GM23338 (cell line): Measurements from ENCODE around the gene MAP3K15. TPM values are rescaled to one million over a fixed set of nuclear protein-coding genes. Genes with fewer than 3 reads are reported as not detected.

Source experiments
- ATAC-seq: fragments of 200-7000 bp; cut with Tn5 transposase; 3 replicates; pipeline ENCODE4 v1.9.1; 2020
- DNase-seq: peaks from one replicate; pipeline ENCODE4 v3.0.0-alpha.2; 2015; ENCODE audit warnings: low spot score
- H2AFZ ChIP-seq: fragments of 200-600 bp; sonication (generic); 2 replicates; pipeline ENCODE4 v1.8.0; 2016; ENCODE audit warnings: antibody characterized with exemption, mild to moderate bottlenecking, moderate library complexity
- H3F3A ChIP-seq: fragments of 200-600 bp; sonication (generic); replicated peaks from 2 replicates; pipeline ENCODE4 v1.8.0; 2017; ENCODE audit warnings: antibody characterized with exemption, mixed run types, low read depth
- H3K27ac ChIP-seq: fragments of 200-600 bp; sonication (generic); 2 replicates; pipeline ENCODE4 v1.6.1; 2016; ENCODE audit warnings: low read depth
- H3K27me3 ChIP-seq: fragments of 200-600 bp; sonication (generic); 2 replicates; pipeline ENCODE4 v1.8.0; 2016; ENCODE audit warnings: mild to moderate bottlenecking, mixed run types, moderate library complexity; ENCODE audit not compliant: insufficient read depth
- H3K36me3 ChIP-seq: fragments of 200-600 bp; sonication (generic); 2 replicates; pipeline ENCODE4 v1.8.0; 2016; ENCODE audit warnings: mild to moderate bottlenecking; ENCODE audit not compliant: insufficient read depth
- H3K4me1 ChIP-seq: fragments of 200-600 bp; sonication (generic); 2 replicates; pipeline ENCODE4 v1.8.0; 2016; ENCODE audit warnings: mild to moderate bottlenecking, moderate library complexity; ENCODE audit not compliant: insufficient read depth
- H3K4me2 ChIP-seq: fragments of 200-600 bp; sonication (generic); 2 replicates; pipeline ENCODE4 v1.7.1; 2017; ENCODE audit warnings: mixed run types
- H3K4me3 ChIP-seq: fragments of 200-600 bp; sonication (generic); 2 replicates; pipeline ENCODE4 v1.6.1; 2016; ENCODE audit warnings: mixed run types
- H3K79me2 ChIP-seq: fragments of 200-600 bp; sonication (generic); replicated peaks from 2 replicates; pipeline ENCODE4 v1.8.0; 2017; ENCODE audit warnings: mild to moderate bottlenecking; ENCODE audit not compliant: insufficient read depth
- H3K9me2 ChIP-seq: fragments of 200-600 bp; sonication (generic); 2 replicates; pipeline ENCODE4 v1.8.0; 2017; ENCODE audit not compliant: insufficient read depth
- H4K20me1 ChIP-seq: fragments of 200-600 bp; sonication (generic); replicated peaks from 2 replicates; pipeline ENCODE4 v1.8.0; 2017; ENCODE audit warnings: mild to moderate bottlenecking; ENCODE audit not compliant: insufficient read depth
- H3K27ac Mint-ChIP-seq: 2 replicates; pipeline ENCODE4 v1.8.0; 2020; ENCODE audit warnings: inconsistent platforms, mild to moderate bottlenecking, moderate library complexity, mixed read lengths
- H3K27me3 Mint-ChIP-seq: 3 replicates; pipeline ENCODE4 v1.8.0; 2022; ENCODE audit warnings: low read depth, mild to moderate bottlenecking, moderate library complexity, mixed read lengths, inconsistent platforms; ENCODE audit not compliant: insufficient read depth, poor library complexity
- H3K36me3 Mint-ChIP-seq: 3 replicates; pipeline ENCODE4 v1.8.0; 2021; ENCODE audit warnings: low read depth, mild to moderate bottlenecking, inconsistent platforms, moderate library complexity, mixed read lengths
- H3K4me1 Mint-ChIP-seq: 3 replicates; pipeline ENCODE4 v1.8.0; 2020; ENCODE audit warnings: mild to moderate bottlenecking, inconsistent platforms, mixed read lengths
- H3K4me3 Mint-ChIP-seq: 3 replicates; pipeline ENCODE4 v1.8.0; 2021; ENCODE audit warnings: moderate library complexity, mild to moderate bottlenecking, inconsistent platforms, mixed read lengths
- H3K9me3 Mint-ChIP-seq: 3 replicates; pipeline ENCODE4 v1.8.0; 2020; ENCODE audit warnings: moderate library complexity, mild to moderate bottlenecking, inconsistent platforms, mixed read lengths
- CTCF ChIP-seq, 2 experiments: fragments of 200-600 bp in 1 of 2; sonication (generic) in 1 of 2; conservative IDR thresholded peaks; 2 replicates each; pipeline versions ENCODE4 v1.5.1 to v1.6.1; 2016 to 2017; ENCODE audit warnings: antibody characterized with exemption in 2 of 2, low read depth in 2 of 2, mild to moderate bottlenecking in 2 of 2, moderate library complexity in 1 of 2
- ETS1 ChIP-seq: IDR thresholded peaks from 2 replicates; pipeline ENCODE4 v1.6.1; 2016; ENCODE audit warnings: antibody characterized with exemption
- JUNB ChIP-seq: IDR thresholded peaks from one replicate; pipeline ENCODE4 v1.6.1; 2016; ENCODE audit warnings: antibody characterized with exemption; ENCODE audit not compliant: unreplicated experiment
- NANOG ChIP-seq: IDR thresholded peaks from 2 replicates; pipeline ENCODE4 v1.6.1; 2016; ENCODE audit warnings: antibody characterized with exemption, borderline replicate concordance
- POLR2AphosphoS5 ChIP-seq: IDR thresholded peaks from 2 replicates; pipeline ENCODE4 v1.6.1; 2016; ENCODE audit warnings: antibody characterized with exemption, low read depth
- REST ChIP-seq: IDR thresholded peaks from one replicate; pipeline ENCODE4 v1.6.1; 2018; ENCODE audit warnings: antibody characterized with exemption; ENCODE audit not compliant: unreplicated experiment
- STAT1 ChIP-seq: IDR thresholded peaks from one replicate; pipeline ENCODE4 v1.6.1; 2016; ENCODE audit warnings: antibody characterized with exemption; ENCODE audit not compliant: unreplicated experiment
- ZNF331 ChIP-seq: fragments of 250-450 bp; sonication (Bioruptor Pico); IDR thresholded peaks from 2 replicates; pipeline ENCODE4 v1.5.0; 2020; ENCODE audit warnings: low read depth, mild to moderate bottlenecking, moderate library complexity
- polyA plus RNA-seq: library from polyadenylated mRNA; unstranded; fragments of >200 nt; fragmentation: Nextera tagmentation; extraction: Ambion mirVana; gene quantifications from 2 replicates; pipeline ENCODE4 v1.2.1, GENCODE V29; 2016
- total RNA-seq: library from RNA; depleted of rRNA; stranded (reverse); fragments of >200 nt; shearing (Covaris generic); gene quantifications from 2 replicates; pipeline ENCODE4 v1.2.3, GENCODE V29; 2014

The MAP3K15 gene
- total and polyA plus RNA-seq, 2 experiments from 2014 or later, result 0.40 to 3.1 TPM

- H4K20me1 ChIP-seq, result no peaks in the 10 kb centered on the region
- DNase-seq, result no peak
- no peak overlapping the region for H3K4me3 Mint-ChIP-seq
- no peaks in the 10 kb centered on the region for H3K27me3 ChIP-seq
- no peaks in the 10 kb centered on the region for H3K4me1 ChIP-seq
- H3K79me2 ChIP-seq, result no peaks in the 10 kb centered on the region
- no peaks in the 10 kb centered on the region for H3K36me3 ChIP-seq
- no peak for ATAC-seq
- H3K4me3 ChIP-seq, result no peak overlapping the region
- no peaks in the 10 kb centered on the region for H3K9me2 ChIP-seq
- no peak overlapping the region for H3K27ac Mint-ChIP-seq
- no peaks in the 10 kb centered on the region; the same call in 2 of the 3 replicates for H3K36me3 Mint-ChIP-seq
- no peak overlapping the region for H3K4me2 ChIP-seq
- no peak overlapping the region for H3K27ac ChIP-seq
- TF ChIP-seq ZNF331 (CRISPR knock-in tag) (no peak), ETS1 (no peak), STAT1 (no peak), REST (no peak), POLR2AphosphoS5 (no peak), CTCF (conservative IDR thresholded peaks at IDR 0.05; ENCODE audit: low read depth in 2 of 2) (no peak), NANOG (no peak), JUNB (no peak)
- no peaks in the 10 kb centered on the region for H3F3A ChIP-seq
- H3K9me3 Mint-ChIP-seq, result no peaks in the 10 kb centered on the region
- no peak overlapping the region for H2AFZ ChIP-seq
- no peaks in the 10 kb centered on the region for H3K27me3 Mint-ChIP-seq
- no peaks in the 10 kb centered on the region; the same call in 2 of the 3 replicates for H3K4me1 Mint-ChIP-seq
Measured at GRCh38 chrX:19388064-19388679, 127.1 kb downstream of the MAP3K15 start.

- no peaks in the 10 kb centered on the region for H3K36me3 ChIP-seq
- Mint-ChIP-seq H3K4me3 (no peak overlapping the region), H3K27ac (no peak overlapping the region), H3K27me3 (peaks cover 2% of the 10 kb centered on the region), H3K36me3 (no peaks in the 10 kb centered on the region; the same call in 2 of the 3 replicates), H3K4me1 (no peaks in the 10 kb centered on the region; the same call in 2 of the 3 replicates), H3K9me3 (no peaks in the 10 kb centered on the region)
- no peaks in the 10 kb centered on the region for H3K9me2 ChIP-seq
- H3K4me1 ChIP-seq, result no peaks in the 10 kb centered on the region
- DNase-seq, result no peak
- no peaks in the 10 kb centered on the region for H3K79me2 ChIP-seq
- TF ChIP-seq REST, result no peak
- no peak for TF ChIP-seq STAT1
- TF ChIP-seq CTCF (conservative IDR thresholded peaks at IDR 0.05; ENCODE audit: low read depth in 2 of 2), result no peak
- no peak overlapping the region for H3K4me2 ChIP-seq
- no peak for ATAC-seq
- no peaks in the 10 kb centered on the region for H3K27me3 ChIP-seq
- no peak overlapping the region for H2AFZ ChIP-seq
- no peak overlapping the region for H3K27ac ChIP-seq
- H3F3A ChIP-seq, result no peaks in the 10 kb centered on the region
- no peak overlapping the region for H3K4me3 ChIP-seq
- H4K20me1 ChIP-seq, result no peaks in the 10 kb centered on the region
Measured at GRCh38 chrX:19386679-19387078, 128.6 kb downstream of the MAP3K15 start.
